ENCODE measurements around the gene FBLN2.

FBLN2 gene

GRCh38 chr3:13601692-13602080, 52.8 kb downstream of the FBLN2 start:
- H3K4me3 ChIP-seq (replicated peaks in 1 of 2; ENCODE audit: low read depth in 2 of 2, low read length in 2 of 2) = no peak overlapping the region
- TF ChIP-seq CTCF (IDR thresholded peaks at IDR 0.05; ENCODE audit: low read depth, low read length) = no peak
- DNase-seq (ENCODE audit: low read depth in 2 of 2) = no peak

- DNase-seq (ENCODE audit: low read depth in 2 of 2) = no peak
- H3K4me3 ChIP-seq (replicated peaks in 1 of 2; ENCODE audit: low read depth in 2 of 2, low read length in 2 of 2) = no peak overlapping the region
- no peak for TF ChIP-seq CTCF (IDR thresholded peaks at IDR 0.05; ENCODE audit: low read depth, low read length)
Measured at GRCh38 chr3:13605555-13605954, 56.6 kb downstream of the FBLN2 start.

GRCh38 chr3:13607821-13608597, 59.1 kb downstream of the FBLN2 start:
- no peak overlapping the region for H3K4me3 ChIP-seq (replicated peaks in 1 of 2; ENCODE audit: low read depth in 2 of 2, low read length in 2 of 2)
- TF ChIP-seq CTCF (IDR thresholded peaks at IDR 0.05; ENCODE audit: low read depth, low read length) = no peak
- no peak for DNase-seq (ENCODE audit: low read depth in 2 of 2)

- TF ChIP-seq CTCF (IDR thresholded peaks at IDR 0.05; ENCODE audit: low read depth, low read length) = no peak
- no peak for DNase-seq (ENCODE audit: low read depth in 2 of 2)
- H3K4me3 ChIP-seq (replicated peaks in 1 of 2; ENCODE audit: low read depth in 2 of 2, low read length in 2 of 2) = no peak overlapping the region
Measured at GRCh38 chr3:13608969-13609725, 60.2 kb downstream of the FBLN2 start.

- H3K4me3 ChIP-seq (replicated peaks in 1 of 2; ENCODE audit: low read depth in 2 of 2, low read length in 2 of 2) = no peak overlapping the region
- no peak for DNase-seq (ENCODE audit: low read depth in 2 of 2)
- TF ChIP-seq CTCF (IDR thresholded peaks at IDR 0.05; ENCODE audit: low read depth, low read length) = no peak
Measured at GRCh38 chr3:13610006-13610570, 61.2 kb downstream of the FBLN2 start.

GRCh38 chr3:13611221-13611620, 62.3 kb downstream of the FBLN2 start:
- H3K4me3 ChIP-seq (replicated peaks in 1 of 2; ENCODE audit: low read depth in 2 of 2, low read length in 2 of 2) = no peak overlapping the region
- no peak for DNase-seq (ENCODE audit: low read depth in 2 of 2)
- TF ChIP-seq CTCF (IDR thresholded peaks at IDR 0.05; ENCODE audit: low read depth, low read length) = no peak

Measured in cardiac fibroblast (primary cell).